ENCODE results near the gene MAPK12. TPM values are rescaled to one million over a fixed set of nuclear protein-coding genes. Genes with fewer than 3 reads are reported as not detected.

The MAPK12 gene
- total RNA-seq, 1 donor from 2014 or later: 27.3 TPM

GRCh38 chr22:50259302-50259701 is 2.2 kb downstream of the MAPK12 start:
- Mint-ChIP-seq H3K27ac (ENCODE audit: unreplicated experiment) (no peak overlapping the region), H3K4me1 (ENCODE audit: unreplicated experiment) (peaks cover 19% of the 10 kb centered on the region), H3K27me3 (ENCODE audit: unreplicated experiment) (no peaks in the 10 kb centered on the region), H3K4me3 (ENCODE audit: unreplicated experiment) (peak overlapping the region; percentile 14), H3K36me3 (ENCODE audit: unreplicated experiment) (no peaks in the 10 kb centered on the region), H3K9me3 (ENCODE audit: unreplicated experiment) (no peaks in the 10 kb centered on the region)
- TF ChIP-seq CTCF (IDR thresholded peaks at IDR 0.05): no peak
- DNase-seq (ENCODE audit: extremely low spot score, unreplicated experiment): no peak

- no peaks in the 10 kb centered on the region for H3K9me3 Mint-ChIP-seq (ENCODE audit: unreplicated experiment)
These were observed 2.9 kb downstream of the MAPK12 start for GRCh38 chr22:50258361-50259292.

GRCh38 chr22:50257451-50258360 is 3.8 kb downstream of the MAPK12 start:
- Mint-ChIP-seq H3K4me3 (ENCODE audit: unreplicated experiment) (no peak overlapping the region), H3K9me3 (ENCODE audit: unreplicated experiment) (no peaks in the 10 kb centered on the region), H3K27me3 (ENCODE audit: unreplicated experiment) (no peaks in the 10 kb centered on the region), H3K27ac (ENCODE audit: unreplicated experiment) (no peak overlapping the region), H3K36me3 (ENCODE audit: unreplicated experiment) (no peaks in the 10 kb centered on the region), H3K4me1 (ENCODE audit: unreplicated experiment) (peaks cover 14% of the 10 kb centered on the region)
- no peak for DNase-seq (ENCODE audit: extremely low spot score, unreplicated experiment)
- no peak for TF ChIP-seq CTCF (IDR thresholded peaks at IDR 0.05)

More at GRCh38 chr22:50258361-50259292, 2.9 kb downstream of the MAPK12 start:
- DNase-seq (ENCODE audit: extremely low spot score, unreplicated experiment): no peak
- TF ChIP-seq CTCF (IDR thresholded peaks at IDR 0.05): no peak
- H3K27ac Mint-ChIP-seq (ENCODE audit: unreplicated experiment): no peak overlapping the region
- H3K4me3 Mint-ChIP-seq (ENCODE audit: unreplicated experiment): no peak overlapping the region
- H3K4me1 Mint-ChIP-seq (ENCODE audit: unreplicated experiment): peaks cover 19% of the 10 kb centered on the region
- H3K27me3 Mint-ChIP-seq (ENCODE audit: unreplicated experiment): no peaks in the 10 kb centered on the region
- H3K36me3 Mint-ChIP-seq (ENCODE audit: unreplicated experiment): no peaks in the 10 kb centered on the region

- DNase-seq (ENCODE audit: extremely low spot score, unreplicated experiment): no peak
- Mint-ChIP-seq H3K27ac (ENCODE audit: unreplicated experiment) (no peak overlapping the region), H3K4me3 (ENCODE audit: unreplicated experiment) (no peak overlapping the region), H3K27me3 (ENCODE audit: unreplicated experiment) (no peaks in the 10 kb centered on the region), H3K4me1 (ENCODE audit: unreplicated experiment) (peaks cover 8% of the 10 kb centered on the region), H3K36me3 (ENCODE audit: unreplicated experiment) (no peaks in the 10 kb centered on the region), H3K9me3 (ENCODE audit: unreplicated experiment) (no peaks in the 10 kb centered on the region)
- TF ChIP-seq CTCF (IDR thresholded peaks at IDR 0.05): no peak
These were observed 4.4 kb downstream of the MAPK12 start for GRCh38 chr22:50257041-50257440.
